Adrenal gland (tissue), 5 donors: Measurements from ENCODE around the gene PROKR2.

Source experiments
- CTCF ChIP-seq, 6 experiments: fragments of 450-650 bp in 4 of 6; fragments of 200-600 bp in 2 of 6; sonication (generic) in 1 of 6; IDR thresholded peaks; 1 replicate in 5 of 6; 2 replicates in 1 of 6; pipeline versions ENCODE4 v1.5.1 to v1.8.0; 2016 to 2021; ENCODE audit warnings: antibody characterized with exemption in 6 of 6, mild to moderate bottlenecking in 2 of 6, moderate library complexity in 1 of 6
- POLR2A ChIP-seq, 2 donors: fragments of 450-650 bp; IDR thresholded peaks; one replicate each; pipeline ENCODE4 v1.6.1; 2017; ENCODE audit warnings: antibody characterized with exemption in 2 of 2, mild to moderate bottlenecking in 2 of 2, moderate library complexity in 1 of 2
- donor health status: DM: no; HTN: no; CAD: no.

GRCh38 chr20:5270603-5271002 lies 46.2 kb downstream of the PROKR2 start:
- TF ChIP-seq CTCF (IDR thresholded peaks at IDR 0.05) (no peak), POLR2A (IDR thresholded peaks at IDR 0.05) (no peak)
